Measurements from ENCODE around the gene ILF3. TPM values are rescaled to one million over a fixed set of nuclear protein-coding genes. Genes with fewer than 3 reads are reported as not detected.

The ILF3 gene
- polyA plus RNA-seq (2013, experiment 1 of 2), result 413 TPM
- 408 TPM for polyA plus RNA-seq (2013, experiment 2 of 2)

- Histone ChIP-seq H4K8ac (ENCODE audit: low read depth, low read length) (peak within 1 kb of the TSS; percentile 98), H3K79me2 (ENCODE audit: control insufficient read depth, insufficient read depth, low read length) (peaks cover 48% of the 10 kb centered on the region), H4K5ac (ENCODE audit: low read length) (no peak within 1 kb of the TSS), H3K18ac (ENCODE audit: low read length) (peak within 1 kb of the TSS; percentile 100), H3K23ac (ENCODE audit: low read length) (peak within 1 kb of the TSS; percentile 89), H3K36me3 (ENCODE audit: control insufficient read depth, insufficient read depth, low read length) (peaks cover 2% of the 10 kb centered on the region), H3K27ac (ENCODE audit: low read depth, low read length) (peak within 1 kb of the TSS; percentile 99), H3K4me2 (ENCODE audit: low read length) (peak within 1 kb of the TSS; percentile 97), H3K27me3 (ENCODE audit: insufficient read depth, low read length, poor library complexity) (no peaks in the 10 kb centered on the region), H3K4ac (ENCODE audit: low read depth, low read length) (peak within 1 kb of the TSS; percentile 100), H2AK5ac (ENCODE audit: low read length) (peak within 1 kb of the TSS; percentile 95), H2BK15ac (replicated peaks; ENCODE audit: low read depth) (no peak within 1 kb of the TSS), H3K4me3 (ENCODE audit: low read length) (peak within 1 kb of the TSS; percentile 99), H3K56ac (ENCODE audit: low read length) (peak within 1 kb of the TSS; percentile 100), H2BK5ac (ENCODE audit: low read length) (peak within 1 kb of the TSS; percentile 85), H3K9ac (ENCODE audit: low read length) (peak within 1 kb of the TSS; percentile 100), H3K79me1 (ENCODE audit: low read length) (peaks cover 6% of the 10 kb centered on the region), H2BK120ac (ENCODE audit: low read depth, low read length) (peak within 1 kb of the TSS; percentile 99), H3K4me1 (ENCODE audit: control insufficient read depth, low read depth, low read length) (peaks cover 2% of the 10 kb centered on the region)
- no CpG with 5 or more reads among the region's 91 CpGs for WGBS (ENCODE audit: extremely low coverage, insufficient coverage, low lambda C conversion rate)
- peak; percentile 100 for DNase-seq
These were observed at the start of gene ILF3 for GRCh38 chr19:10653732-10654609. ILF3 (plus strand) TSS chr19:10654346; CDS start chr19:10670606, 16,260 bp downstream.

- no peak overlapping the region for H3K4ac ChIP-seq (ENCODE audit: low read depth, low read length)
- peak overlapping the region; percentile 16 for H3K9ac ChIP-seq (ENCODE audit: low read length)
- H3K23ac ChIP-seq (ENCODE audit: low read length), result no peak overlapping the region
- no peak overlapping the region for H2BK15ac ChIP-seq (replicated peaks; ENCODE audit: low read depth)
- H4K8ac ChIP-seq (ENCODE audit: low read depth, low read length), result no peak overlapping the region
- H3K27me3 ChIP-seq (ENCODE audit: insufficient read depth, low read length, poor library complexity), result no peaks in the 10 kb centered on the region
- peaks cover 8% of the 10 kb centered on the region for H3K79me1 ChIP-seq (ENCODE audit: low read length)
- no peak overlapping the region for H3K27ac ChIP-seq (ENCODE audit: low read depth, low read length)
- H2AK5ac ChIP-seq (ENCODE audit: low read length), result no peak overlapping the region
- H2BK120ac ChIP-seq (ENCODE audit: low read depth, low read length), result no peak overlapping the region
- no peak overlapping the region for H3K4me2 ChIP-seq (ENCODE audit: low read length)
- no peak overlapping the region for H3K4me3 ChIP-seq (ENCODE audit: low read length)
- H3K56ac ChIP-seq (ENCODE audit: low read length), result peak overlapping the region; percentile 44
- no peaks in the 10 kb centered on the region for H3K36me3 ChIP-seq (ENCODE audit: control insufficient read depth, insufficient read depth, low read length)
- H3K79me2 ChIP-seq (ENCODE audit: control insufficient read depth, insufficient read depth, low read length), result peaks cover 5% of the 10 kb centered on the region
- H2BK5ac ChIP-seq (ENCODE audit: low read length), result no peak overlapping the region
- no CpG with 5 or more reads among the region's 9 CpGs for WGBS (ENCODE audit: extremely low coverage, insufficient coverage, low lambda C conversion rate)
- H4K5ac ChIP-seq (ENCODE audit: low read length), result no peak overlapping the region
- H3K4me1 ChIP-seq (ENCODE audit: control insufficient read depth, low read depth, low read length), result peaks cover 6% of the 10 kb centered on the region
- peak; percentile 69 for DNase-seq
- no peak overlapping the region for H3K18ac ChIP-seq (ENCODE audit: low read length)
These were observed 49.6 kb upstream of the ILF3 start for GRCh38 chr19:10604460-10604980.

GRCh38 chr19:10611907-10612306, 42.2 kb upstream of the ILF3 start:
- no peak for DNase-seq
- Histone ChIP-seq H2BK120ac (ENCODE audit: low read depth, low read length) (no peak overlapping the region), H4K8ac (ENCODE audit: low read depth, low read length) (no peak overlapping the region), H3K4me1 (ENCODE audit: control insufficient read depth, low read depth, low read length) (no peaks in the 10 kb centered on the region), H3K23ac (ENCODE audit: low read length) (no peak overlapping the region), H3K4me2 (ENCODE audit: low read length) (no peak overlapping the region), H3K79me1 (ENCODE audit: low read length) (no peaks in the 10 kb centered on the region), H2BK5ac (ENCODE audit: low read length) (no peak overlapping the region), H3K4ac (ENCODE audit: low read depth, low read length) (no peak overlapping the region), H3K56ac (ENCODE audit: low read length) (no peak overlapping the region), H3K36me3 (ENCODE audit: control insufficient read depth, insufficient read depth, low read length) (no peaks in the 10 kb centered on the region), H3K79me2 (ENCODE audit: control insufficient read depth, insufficient read depth, low read length) (no peaks in the 10 kb centered on the region), H3K27me3 (ENCODE audit: insufficient read depth, low read length, poor library complexity) (no peaks in the 10 kb centered on the region), H3K18ac (ENCODE audit: low read length) (no peak overlapping the region), H2AK5ac (ENCODE audit: low read length) (no peak overlapping the region), H3K27ac (ENCODE audit: low read depth, low read length) (no peak overlapping the region), H3K9ac (ENCODE audit: low read length) (no peak overlapping the region), H2BK15ac (replicated peaks; ENCODE audit: low read depth) (no peak overlapping the region), H4K5ac (ENCODE audit: low read length) (no peak overlapping the region), H3K4me3 (ENCODE audit: low read length) (no peak overlapping the region)
- WGBS (ENCODE audit: extremely low coverage, insufficient coverage, low lambda C conversion rate), result no CpG with 5 or more reads among the region's 5 CpGs

GRCh38 chr19:10612499-10613119, 41.5 kb upstream of the ILF3 start:
- no peak overlapping the region for H2BK120ac ChIP-seq (ENCODE audit: low read depth, low read length)
- H3K4me1 ChIP-seq (ENCODE audit: control insufficient read depth, low read depth, low read length), result peaks cover 2% of the 10 kb centered on the region
- no peaks in the 10 kb centered on the region for H3K79me1 ChIP-seq (ENCODE audit: low read length)
- no peak overlapping the region for H2BK15ac ChIP-seq (replicated peaks; ENCODE audit: low read depth)
- H3K79me2 ChIP-seq (ENCODE audit: control insufficient read depth, insufficient read depth, low read length), result no peaks in the 10 kb centered on the region
- no peak overlapping the region for H3K4me2 ChIP-seq (ENCODE audit: low read length)
- H2BK5ac ChIP-seq (ENCODE audit: low read length), result no peak overlapping the region
- no peak overlapping the region for H2AK5ac ChIP-seq (ENCODE audit: low read length)
- H3K27ac ChIP-seq (ENCODE audit: low read depth, low read length), result no peak overlapping the region
- WGBS (ENCODE audit: extremely low coverage, insufficient coverage, low lambda C conversion rate), result no CpG with 5 or more reads among the region's 15 CpGs
- H4K8ac ChIP-seq (ENCODE audit: low read depth, low read length), result no peak overlapping the region
- H4K5ac ChIP-seq (ENCODE audit: low read length), result no peak overlapping the region
- no peak for DNase-seq
- H3K9ac ChIP-seq (ENCODE audit: low read length), result no peak overlapping the region
- no peak overlapping the region for H3K23ac ChIP-seq (ENCODE audit: low read length)
- H3K56ac ChIP-seq (ENCODE audit: low read length), result no peak overlapping the region
- H3K27me3 ChIP-seq (ENCODE audit: insufficient read depth, low read length, poor library complexity), result no peaks in the 10 kb centered on the region
- no peak overlapping the region for H3K4me3 ChIP-seq (ENCODE audit: low read length)
- H3K18ac ChIP-seq (ENCODE audit: low read length), result no peak overlapping the region
- H3K4ac ChIP-seq (ENCODE audit: low read depth, low read length), result no peak overlapping the region
- H3K36me3 ChIP-seq (ENCODE audit: control insufficient read depth, insufficient read depth, low read length), result no peaks in the 10 kb centered on the region

GRCh38 chr19:10615429-10616023, 38.6 kb upstream of the ILF3 start:
- no peak overlapping the region for H3K18ac ChIP-seq (ENCODE audit: low read length)
- no peak overlapping the region for H3K4me3 ChIP-seq (ENCODE audit: low read length)
- no peak overlapping the region for H3K4ac ChIP-seq (ENCODE audit: low read depth, low read length)
- DNase-seq, result no peak
- H2BK120ac ChIP-seq (ENCODE audit: low read depth, low read length), result no peak overlapping the region
- no peak overlapping the region for H3K9ac ChIP-seq (ENCODE audit: low read length)
- H3K79me2 ChIP-seq (ENCODE audit: control insufficient read depth, insufficient read depth, low read length), result no peaks in the 10 kb centered on the region
- WGBS (ENCODE audit: extremely low coverage, insufficient coverage, low lambda C conversion rate), result no CpG with 5 or more reads among the region's 14 CpGs
- no peaks in the 10 kb centered on the region for H3K79me1 ChIP-seq (ENCODE audit: low read length)
- H3K27ac ChIP-seq (ENCODE audit: low read depth, low read length), result no peak overlapping the region
- no peak overlapping the region for H2BK15ac ChIP-seq (replicated peaks; ENCODE audit: low read depth)
- H3K23ac ChIP-seq (ENCODE audit: low read length), result no peak overlapping the region
- H3K56ac ChIP-seq (ENCODE audit: low read length), result no peak overlapping the region
- no peaks in the 10 kb centered on the region for H3K36me3 ChIP-seq (ENCODE audit: control insufficient read depth, insufficient read depth, low read length)
- H2AK5ac ChIP-seq (ENCODE audit: low read length), result no peak overlapping the region
- no peak overlapping the region for H3K4me2 ChIP-seq (ENCODE audit: low read length)
- no peak overlapping the region for H4K8ac ChIP-seq (ENCODE audit: low read depth, low read length)
- H4K5ac ChIP-seq (ENCODE audit: low read length), result no peak overlapping the region
- H3K4me1 ChIP-seq (ENCODE audit: control insufficient read depth, low read depth, low read length), result peaks cover 2% of the 10 kb centered on the region
- no peak overlapping the region for H2BK5ac ChIP-seq (ENCODE audit: low read length)
- H3K27me3 ChIP-seq (ENCODE audit: insufficient read depth, low read length, poor library complexity), result no peaks in the 10 kb centered on the region
